GM21447 (cell line): Measurements from ENCODE around the gene SULF2.

Experiments
- ATAC-seq: cut with Tn5 transposase; IDR thresholded peaks from one replicate; pipeline ENCODE4 v1.9.1; 2021; ENCODE audit not compliant: unreplicated experiment

The SULF2 gene

DNA sequence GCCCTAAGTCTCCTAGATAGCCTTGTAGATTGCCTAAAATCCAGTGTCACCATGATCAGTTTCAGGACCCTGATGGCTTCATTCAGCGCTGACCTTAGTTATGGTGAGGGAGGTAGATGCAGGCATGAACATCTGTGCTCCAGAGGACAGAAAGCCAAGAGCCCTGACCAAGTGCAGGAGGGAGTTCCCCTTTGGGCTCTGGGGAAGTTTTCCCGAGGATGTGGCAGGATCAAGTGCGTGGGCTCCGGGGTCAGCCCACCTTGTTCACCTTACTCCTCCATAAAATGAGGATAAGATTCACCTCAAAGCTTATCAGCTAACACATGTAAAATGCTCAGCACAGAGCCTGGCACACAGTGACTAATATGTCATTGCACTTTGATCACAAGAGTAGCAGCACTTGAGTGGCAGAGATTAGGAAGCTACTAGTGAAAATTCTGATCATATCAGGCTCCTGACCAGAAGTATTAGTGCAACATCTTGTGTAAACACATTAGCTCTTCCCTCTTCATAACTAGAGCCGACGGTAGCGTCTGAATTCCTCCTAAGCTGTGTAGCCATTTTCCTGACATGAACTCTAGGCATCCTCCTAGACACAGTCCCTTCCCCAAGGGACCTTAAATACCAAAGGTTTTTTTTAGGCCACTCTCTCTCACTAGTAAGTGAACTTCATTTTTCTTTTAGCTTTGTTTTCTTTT, 125.2 kb downstream of the SULF2 start:
- no peak for ATAC-seq

- ATAC-seq: no peak
Measured at GRCh38 chr20:47656318-47656717, 129.0 kb downstream of the SULF2 start.

- ATAC-seq: no peak
Measured at GRCh38 chr20:47655635-47656034, 129.6 kb downstream of the SULF2 start.

GRCh38 chr20:47654370-47654769, 130.9 kb downstream of the SULF2 start:
- no peak for ATAC-seq

- ATAC-seq: no peak
Measured at GRCh38 chr20:47653869-47654268, 131.4 kb downstream of the SULF2 start.

GRCh38 chr20:47652794-47653193, 132.5 kb downstream of the SULF2 start:
- no peak for ATAC-seq

DNA sequence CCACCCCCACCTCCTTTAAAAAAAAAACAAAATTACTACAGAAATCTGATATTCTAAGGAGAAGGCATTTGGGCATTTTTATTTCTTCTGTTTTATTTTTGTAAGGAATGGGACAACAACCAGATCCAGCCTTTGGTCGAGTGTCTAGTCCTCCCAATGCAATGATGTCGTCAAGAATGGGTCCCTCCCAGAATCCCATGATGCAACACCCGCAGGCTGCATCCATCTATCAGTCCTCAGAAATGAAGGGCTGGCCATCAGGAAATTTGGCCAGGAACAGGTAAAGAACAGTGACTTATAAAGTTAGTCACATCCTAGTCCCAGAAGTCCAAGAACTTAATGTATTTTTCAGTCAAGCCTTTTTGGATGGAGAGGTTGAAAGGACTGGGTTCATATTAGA, 133.0 kb downstream of the SULF2 start:
- ATAC-seq: no peak

GRCh38 chr20:47648943-47649342, 136.3 kb downstream of the SULF2 start:
- no peak for ATAC-seq

DNA sequence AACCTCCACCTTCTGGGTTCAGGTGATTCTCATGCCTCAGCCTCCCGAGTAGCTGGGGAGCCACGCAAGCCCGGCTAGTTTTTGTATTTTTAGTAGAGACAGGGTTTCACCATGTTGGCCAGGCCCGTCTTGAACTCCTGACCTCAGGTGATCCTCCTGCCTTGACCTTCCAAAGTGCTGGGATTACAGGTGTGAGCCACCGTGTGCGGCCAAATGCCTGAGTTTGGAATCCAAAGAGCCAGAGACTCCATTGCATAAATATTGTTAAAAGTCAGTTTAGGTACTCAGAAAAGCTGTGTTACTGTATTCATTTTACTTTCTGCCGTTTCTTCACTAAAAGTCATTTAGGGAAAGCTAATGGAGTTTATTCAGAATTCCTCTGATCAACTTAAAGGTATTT, 137.3 kb downstream of the SULF2 start:
- no peak for ATAC-seq

DNA sequence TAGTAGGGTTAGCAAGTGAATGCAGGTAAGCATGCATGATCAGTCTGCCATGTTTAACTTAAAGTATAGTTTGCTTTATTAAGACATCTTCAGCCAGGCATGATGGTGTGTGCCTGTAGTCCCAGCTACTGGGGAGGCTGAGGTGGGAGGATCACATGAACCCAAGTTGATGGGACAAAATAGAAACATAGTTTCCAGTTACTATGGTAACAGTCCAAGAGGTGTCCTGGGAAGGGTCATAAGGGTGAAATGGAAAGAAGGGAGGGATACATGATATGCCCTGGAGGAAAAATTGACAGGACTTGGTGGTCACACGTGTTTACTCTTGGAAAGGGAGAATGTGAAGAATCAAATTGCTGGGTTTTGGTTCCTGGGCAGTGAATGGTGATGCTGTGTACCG, 139.6 kb downstream of the SULF2 start:
- no peak for ATAC-seq

DNA sequence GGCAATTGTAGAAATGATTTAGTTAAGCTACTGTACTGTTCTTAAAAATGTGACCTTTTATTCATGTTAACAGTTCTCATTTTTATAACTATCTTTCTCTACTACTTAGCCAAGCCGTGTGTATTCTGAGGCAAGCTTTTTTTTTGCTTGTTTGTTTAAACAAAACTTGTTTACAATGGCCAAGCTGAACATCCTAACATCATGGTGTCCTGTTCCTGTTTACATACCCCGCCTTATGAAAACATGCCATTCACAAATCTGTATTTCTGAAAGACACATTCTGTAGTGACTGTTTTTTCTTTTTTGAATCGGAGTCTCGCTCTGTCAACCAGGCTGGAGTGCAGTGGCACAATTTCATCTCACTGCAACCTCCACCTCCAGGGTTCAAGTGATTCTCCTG, 142.7 kb downstream of the SULF2 start:
- no peak for ATAC-seq

GRCh38 chr20:47642118-47642517, 143.2 kb downstream of the SULF2 start:
- no peak for ATAC-seq

DNA sequence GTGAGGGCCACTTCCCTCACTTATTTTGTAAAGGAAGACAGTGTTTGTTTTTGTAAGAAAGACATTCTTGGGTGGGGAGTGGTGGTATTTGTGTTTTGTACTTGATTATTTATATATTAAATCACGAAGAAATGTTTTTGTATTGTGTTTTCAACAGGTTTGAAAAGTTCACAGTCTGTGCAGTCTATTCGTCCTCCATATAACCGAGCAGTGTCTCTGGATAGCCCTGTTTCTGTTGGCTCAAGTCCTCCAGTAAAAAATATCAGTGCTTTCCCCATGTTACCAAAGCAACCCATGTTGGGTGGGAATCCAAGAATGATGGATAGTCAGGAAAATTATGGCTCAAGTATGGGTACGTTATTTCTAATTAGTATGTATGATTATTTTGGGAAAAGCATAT, 146.4 kb downstream of the SULF2 start:
- no peak for ATAC-seq

- ATAC-seq: no peak
Measured at GRCh38 chr20:47635256-47635655, 150.0 kb downstream of the SULF2 start.

DNA sequence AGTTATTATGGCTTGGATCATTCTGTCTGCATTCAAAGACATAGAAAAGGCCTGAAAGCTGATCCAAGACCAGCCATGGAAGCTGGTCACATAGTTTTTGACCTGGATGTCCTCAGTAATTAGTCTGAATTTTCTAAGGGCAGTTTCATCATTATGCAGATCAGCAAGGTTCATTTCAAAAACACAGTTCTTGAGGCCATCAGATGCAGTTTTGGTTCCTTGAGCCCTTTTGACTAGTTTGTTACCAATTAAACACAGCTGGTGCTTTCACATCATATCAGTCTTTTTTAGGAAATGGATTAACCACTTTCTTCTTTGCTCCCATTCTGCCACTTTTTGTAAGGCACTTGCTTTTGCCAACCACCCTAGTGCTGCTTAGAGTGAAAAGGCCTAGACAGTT, 154.2 kb downstream of the SULF2 start:
- no peak for ATAC-seq

DNA sequence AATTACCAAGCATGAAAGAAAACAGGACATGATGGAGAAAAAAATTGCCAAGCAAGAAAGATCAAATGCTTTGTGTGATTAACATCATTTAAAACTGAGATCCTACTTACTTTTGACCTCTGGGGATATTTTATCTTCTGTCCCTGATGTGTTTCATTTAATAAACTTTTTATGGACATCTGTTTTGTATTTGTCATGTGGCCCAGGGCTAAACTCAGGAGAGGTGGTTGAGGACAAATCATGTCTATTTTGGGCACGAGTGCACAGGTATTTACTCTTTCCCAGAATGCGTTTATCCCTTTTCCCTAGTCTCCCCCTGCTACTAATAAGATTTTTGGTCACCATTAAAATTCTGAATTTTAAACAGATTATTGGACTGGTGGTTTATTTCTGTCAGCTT, 155.4 kb downstream of the SULF2 start:
- ATAC-seq: no peak

- ATAC-seq: no peak
Measured at GRCh38 chr20:47627540-47627939, 157.7 kb downstream of the SULF2 start.

GRCh38 chr20:47623206-47623605, 162.1 kb downstream of the SULF2 start:
- no peak for ATAC-seq

DNA sequence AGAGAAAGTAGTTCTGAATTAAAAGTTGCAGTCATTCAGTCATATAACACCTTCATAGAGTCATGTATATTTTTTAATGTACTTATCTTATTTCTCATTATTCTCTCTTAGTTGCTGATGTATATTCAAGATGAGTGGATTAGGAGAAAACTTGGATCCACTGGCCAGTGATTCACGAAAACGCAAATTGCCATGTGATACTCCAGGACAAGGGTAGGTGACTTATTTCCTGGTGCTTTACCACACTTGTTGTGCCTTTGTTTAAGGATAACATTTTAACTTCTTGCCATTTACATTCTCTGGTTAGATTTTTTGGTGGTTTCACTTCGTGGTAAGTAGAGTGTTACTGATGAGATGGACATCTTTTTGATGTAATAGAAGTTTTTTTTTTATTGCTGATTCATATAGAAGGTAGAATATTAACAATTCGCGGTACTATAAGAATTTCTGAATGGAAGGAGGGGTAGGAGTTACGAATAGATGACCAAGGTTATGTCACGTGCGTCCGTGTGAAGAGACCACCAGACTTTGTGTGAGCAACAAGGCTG, 163.1 kb downstream of the SULF2 start:
- ATAC-seq: no peak

- no peak for ATAC-seq
Measured at GRCh38 chr20:47620808-47621805, 164.2 kb downstream of the SULF2 start.

DNA sequence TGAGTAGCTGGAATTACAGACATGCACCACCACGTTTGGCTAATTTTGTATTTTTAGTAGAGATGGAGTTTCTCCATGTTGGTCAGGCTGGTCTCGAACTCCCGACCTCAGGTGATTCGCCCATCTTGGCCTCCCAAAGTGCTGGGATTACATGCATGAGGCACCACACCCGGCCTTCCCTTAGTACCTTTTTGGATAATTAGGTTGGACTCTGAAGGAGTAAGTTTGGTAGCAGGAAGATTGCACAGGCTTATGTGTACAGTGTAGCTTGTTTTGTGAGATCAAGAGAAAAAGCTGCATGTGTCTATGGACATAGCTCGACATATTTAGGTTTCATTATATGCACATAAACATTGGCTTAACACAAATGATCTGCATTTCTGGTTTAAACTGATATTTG, 166.8 kb downstream of the SULF2 start:
- ATAC-seq: no peak
